ENCODE results near the gene BMP6.

BMP6 gene

DNA sequence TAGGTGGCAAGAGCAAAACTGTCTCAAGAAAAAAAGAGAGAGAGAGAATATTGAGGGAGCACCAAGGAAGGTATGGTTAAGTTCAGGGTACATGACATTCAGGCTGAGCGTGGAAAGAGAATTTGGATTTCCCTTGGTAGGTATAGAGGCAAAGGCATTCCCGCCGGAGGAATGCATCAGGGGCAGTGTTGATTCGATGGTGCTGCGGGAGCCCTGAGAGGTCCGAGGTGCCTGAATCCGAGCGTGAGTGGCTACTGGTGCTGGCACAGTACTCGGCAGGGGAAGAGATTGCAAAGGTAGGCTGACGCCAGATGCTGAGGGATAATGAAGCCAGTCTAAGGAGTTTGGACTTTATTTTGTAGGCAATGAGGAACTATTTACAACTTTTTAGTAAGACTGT is 20.0 kb downstream of the BMP6 start:
- TF ChIP-seq, protein P1, sequence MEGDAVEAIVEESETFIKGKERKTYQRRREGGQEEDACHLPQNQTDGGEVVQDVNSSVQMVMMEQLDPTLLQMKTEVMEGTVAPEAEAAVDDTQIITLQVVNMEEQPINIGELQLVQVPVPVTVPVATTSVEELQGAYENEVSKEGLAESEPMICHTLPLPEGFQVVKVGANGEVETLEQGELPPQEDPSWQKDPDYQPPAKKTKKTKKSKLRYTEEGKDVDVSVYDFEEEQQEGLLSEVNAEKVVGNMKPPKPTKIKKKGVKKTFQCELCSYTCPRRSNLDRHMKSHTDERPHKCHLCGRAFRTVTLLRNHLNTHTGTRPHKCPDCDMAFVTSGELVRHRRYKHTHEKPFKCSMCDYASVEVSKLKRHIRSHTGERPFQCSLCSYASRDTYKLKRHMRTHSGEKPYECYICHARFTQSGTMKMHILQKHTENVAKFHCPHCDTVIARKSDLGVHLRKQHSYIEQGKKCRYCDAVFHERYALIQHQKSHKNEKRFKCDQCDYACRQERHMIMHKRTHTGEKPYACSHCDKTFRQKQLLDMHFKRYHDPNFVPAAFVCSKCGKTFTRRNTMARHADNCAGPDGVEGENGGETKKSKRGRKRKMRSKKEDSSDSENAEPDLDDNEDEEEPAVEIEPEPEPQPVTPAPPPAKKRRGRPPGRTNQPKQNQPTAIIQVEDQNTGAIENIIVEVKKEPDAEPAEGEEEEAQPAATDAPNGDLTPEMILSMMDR (conservative IDR thresholded peaks at IDR 0.05; ENCODE audit: low read depth, low read length) = no peak
- H3K4me3 ChIP-seq (ENCODE audit: low read depth, low read length) = no peak overlapping the region
- no peak for DNase-seq (ENCODE audit: low read depth)

DNA sequence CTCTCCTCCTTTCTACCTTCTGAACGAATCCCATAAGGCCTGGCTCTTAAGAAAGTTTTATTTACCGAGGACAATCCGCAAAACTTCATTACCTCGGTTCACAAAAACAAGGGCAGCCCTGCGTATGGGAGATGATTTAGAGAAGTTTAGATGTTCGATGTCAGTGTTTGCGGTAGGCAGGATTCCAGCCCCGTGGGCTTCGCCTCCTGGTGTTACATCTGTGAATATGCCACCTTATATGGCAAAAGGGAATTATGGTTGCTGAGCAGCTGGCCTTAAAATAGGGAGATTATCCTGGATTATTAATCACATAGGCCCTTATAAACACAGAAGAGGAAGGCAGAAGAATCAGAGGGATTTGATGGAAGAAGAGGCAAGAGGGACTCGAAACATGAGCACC is 21.1 kb downstream of the BMP6 start:
- no peak overlapping the region for H3K4me3 ChIP-seq (ENCODE audit: low read depth, low read length)
- no peak for DNase-seq (ENCODE audit: low read depth)
- TF ChIP-seq, protein P1 (conservative IDR thresholded peaks at IDR 0.05; ENCODE audit: low read depth, low read length) = no peak

DNA sequence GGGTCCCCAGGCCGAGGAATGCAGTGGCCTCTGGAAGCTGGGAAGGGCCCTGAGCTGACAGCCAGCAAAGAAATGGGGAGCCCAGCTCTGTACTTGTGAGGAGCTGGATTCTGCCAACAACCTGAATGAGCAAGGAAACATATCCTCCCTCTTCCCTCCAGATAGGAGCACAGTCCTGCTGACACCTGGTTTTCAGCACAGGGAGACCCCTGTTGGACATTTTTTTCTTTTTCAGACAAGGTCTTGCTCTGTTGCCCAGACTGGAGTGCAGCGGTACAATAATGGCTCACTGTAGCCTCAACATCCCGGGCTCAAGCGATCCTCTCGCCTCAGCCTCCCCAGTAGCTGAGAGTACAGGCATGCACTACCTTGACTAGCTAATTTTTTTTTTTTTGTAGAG is 21.5 kb downstream of the BMP6 start:
- TF ChIP-seq, protein P1 (conservative IDR thresholded peaks at IDR 0.05; ENCODE audit: low read depth, low read length) = no peak
- no peak overlapping the region for H3K4me3 ChIP-seq (ENCODE audit: low read depth, low read length)
- no peak for DNase-seq (ENCODE audit: low read depth)

DNA sequence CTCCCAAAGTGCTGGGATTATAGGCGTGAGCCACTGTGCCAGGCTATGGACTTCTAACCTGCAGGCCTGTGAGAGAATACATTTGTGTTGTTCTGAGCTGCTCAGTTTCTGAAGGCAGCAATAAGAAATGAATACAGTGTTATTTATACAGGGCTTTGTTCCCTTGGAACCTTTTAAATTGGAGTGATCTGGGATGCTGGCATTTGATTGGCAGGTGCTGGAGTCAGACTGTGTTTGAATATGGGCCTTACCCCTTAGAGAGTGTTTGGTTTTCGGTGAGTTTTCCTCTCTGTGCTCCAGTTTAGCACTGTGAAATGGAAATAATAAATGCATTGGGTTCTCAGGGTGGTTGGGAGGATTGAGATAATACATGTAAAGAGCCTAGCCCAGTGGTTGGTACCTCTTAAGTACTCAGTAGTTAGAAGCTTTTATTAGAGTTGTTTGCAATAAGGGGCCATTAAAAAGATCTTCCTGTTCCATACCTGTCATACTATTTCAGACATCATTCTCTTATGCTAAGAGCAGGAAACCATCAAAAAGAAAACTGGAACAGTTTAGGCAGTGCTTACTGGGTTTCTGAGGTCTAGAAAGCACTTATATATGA is 22.1 kb downstream of the BMP6 start:
- TF ChIP-seq, protein P1 (conservative IDR thresholded peaks at IDR 0.05; ENCODE audit: low read depth, low read length) = no peak
- DNase-seq (ENCODE audit: low read depth) = no peak

DNA sequence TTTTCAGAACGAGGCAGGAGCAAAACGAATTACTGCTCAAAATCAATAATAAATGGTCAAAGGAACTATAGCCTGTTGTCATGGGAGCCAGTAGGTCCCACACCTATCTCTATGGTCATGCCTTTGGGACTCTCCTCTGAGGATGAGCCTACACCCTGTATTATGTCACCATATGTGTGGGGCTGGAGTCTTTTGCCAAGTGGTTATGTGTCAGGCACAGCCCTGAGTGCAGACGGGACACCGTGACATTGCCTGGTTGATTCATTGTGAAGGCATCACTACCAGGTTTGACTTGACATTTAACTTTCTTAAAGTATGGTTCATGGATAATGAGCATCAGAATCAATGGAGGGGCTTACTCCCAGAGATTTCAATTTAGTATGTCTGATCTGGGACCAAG is 23.6 kb downstream of the BMP6 start:
- TF ChIP-seq, protein P1 (conservative IDR thresholded peaks at IDR 0.05; ENCODE audit: low read depth, low read length) = no peak
- no peak for DNase-seq (ENCODE audit: low read depth)
- H3K4me3 ChIP-seq (ENCODE audit: low read depth, low read length) = no peak overlapping the region

More for the DNA sequence above, 22.1 kb downstream of the BMP6 start:
- H3K4me3 ChIP-seq (ENCODE audit: low read depth, low read length) = no peak overlapping the region

DNA sequence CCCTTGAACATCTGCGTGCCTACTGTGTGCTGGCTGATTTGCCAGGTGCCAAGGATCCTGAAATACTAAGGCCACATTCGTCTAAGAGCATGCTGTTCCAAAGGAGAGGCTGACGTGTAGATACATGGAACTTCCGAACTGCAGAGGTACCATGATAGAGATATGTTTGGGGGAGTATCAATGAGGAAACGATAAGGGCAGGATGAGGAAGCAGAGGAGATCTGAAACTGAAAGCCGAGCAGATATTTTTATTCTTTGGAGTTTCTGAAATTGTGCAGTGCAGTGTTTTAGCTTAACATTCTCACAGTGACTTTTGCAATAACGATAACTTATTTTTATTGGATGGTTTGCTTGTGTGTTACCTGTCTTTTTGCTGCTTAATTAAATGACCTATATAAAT is 24.3 kb downstream of the BMP6 start:
- H3K4me3 ChIP-seq (ENCODE audit: low read depth, low read length) = no peak overlapping the region
- DNase-seq (ENCODE audit: low read depth) = no peak
- TF ChIP-seq, protein P1 (conservative IDR thresholded peaks at IDR 0.05; ENCODE audit: low read depth, low read length) = no peak

DNA sequence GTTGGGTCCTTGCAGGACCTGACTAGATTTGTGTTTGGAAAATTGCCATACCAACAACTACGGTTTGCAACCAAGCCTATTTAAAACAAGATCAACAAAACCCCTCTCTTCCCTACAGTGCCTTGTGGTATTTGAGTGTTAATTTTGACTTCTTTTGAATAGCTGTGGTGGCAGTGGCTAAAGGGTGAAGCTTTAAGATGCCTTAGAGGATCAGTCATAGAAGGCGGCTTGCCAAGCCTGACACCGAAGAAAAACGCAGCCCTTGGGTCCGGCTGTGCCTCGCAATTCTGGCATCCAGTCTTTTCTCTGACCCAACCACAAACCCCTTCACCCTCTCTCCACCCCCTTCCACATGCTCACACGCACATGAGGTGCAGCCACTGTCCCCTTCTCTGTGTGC is 32.6 kb downstream of the BMP6 start:
- no peak overlapping the region for H3K4me3 ChIP-seq (ENCODE audit: low read depth, low read length)
- DNase-seq (ENCODE audit: low read depth) = peak; percentile 95
- TF ChIP-seq, protein P1 (conservative IDR thresholded peaks at IDR 0.05; ENCODE audit: low read depth, low read length) = no peak

All from choroid plexus epithelial cell (primary cell).